BLaER1 (cell line): Measurements from ENCODE around the gene USP24.

ENCODE experiments used
- H3K27ac ChIP-seq: shearing (Covaris generic); formaldehyde crosslinking; 2 replicates; pipeline ENCODE4 v1.8.1; 2022
- H3K27me3 ChIP-seq: shearing (Covaris generic); formaldehyde crosslinking; 2 replicates; pipeline ENCODE4 v1.8.1; 2022
- H3K36me3 ChIP-seq: shearing (Covaris generic); formaldehyde crosslinking; 2 replicates; pipeline ENCODE4 v1.8.1; 2022
- H3K4me1 ChIP-seq: shearing (Covaris generic); formaldehyde crosslinking; 2 replicates; pipeline ENCODE4 v1.8.1; 2022
- H3K4me2 ChIP-seq: shearing (Covaris generic); formaldehyde crosslinking; 2 replicates; pipeline ENCODE4 v1.8.1; 2022
- H3K4me3 ChIP-seq: shearing (Covaris generic); formaldehyde crosslinking; 2 replicates; pipeline ENCODE4 v1.8.1; 2022
- H3K9ac ChIP-seq: shearing (Covaris generic); formaldehyde crosslinking; 2 replicates; pipeline ENCODE4 v1.8.1; 2022
- H3K9me3 ChIP-seq: shearing (Covaris generic); formaldehyde crosslinking; 2 replicates; pipeline ENCODE4 v1.8.1; 2022
- H4K20me1 ChIP-seq: shearing (Covaris generic); formaldehyde crosslinking; 2 replicates; pipeline ENCODE4 v1.8.1; 2022
- Cebpa-rat ChIP-seq: shearing (Covaris generic); IDR thresholded peaks from 2 replicates; pipeline ENCODE4 v1.8.1; 2022

Gene USP24

DNA sequence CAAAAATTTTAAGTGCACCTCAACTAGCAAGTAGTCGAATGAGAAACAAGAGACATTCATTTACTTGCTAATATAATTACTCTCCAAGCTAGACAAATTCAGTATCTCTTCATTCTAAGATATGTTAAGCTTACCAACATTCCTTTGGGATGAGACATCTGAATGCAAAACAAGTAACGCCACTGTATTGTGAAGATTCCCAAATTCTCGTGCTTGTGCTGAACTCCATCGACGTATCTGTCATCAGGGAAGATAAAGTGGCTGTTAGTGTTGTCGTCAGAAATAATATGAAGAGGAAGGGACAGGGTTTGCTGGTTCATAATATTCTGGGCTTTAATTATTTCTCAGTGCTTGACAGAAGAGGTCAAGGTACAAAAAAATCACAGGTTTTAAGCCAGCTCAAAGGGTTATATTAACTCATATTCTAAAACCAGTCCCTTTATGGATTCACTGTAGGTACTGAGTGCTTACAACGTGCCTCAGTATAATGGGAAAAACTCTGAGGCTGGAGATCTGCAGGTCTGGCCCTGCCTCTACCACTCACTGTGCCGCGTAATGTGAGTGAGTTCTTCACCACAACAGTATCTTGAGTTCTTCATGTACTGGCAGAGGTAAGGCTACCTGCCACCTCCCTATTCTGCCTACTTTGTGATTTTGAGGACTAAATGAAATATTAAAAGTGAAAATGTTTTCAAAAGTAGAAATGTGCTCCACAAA is 133.8 kb downstream of the USP24 start:
- Histone ChIP-seq H3K4me1 (no peaks in the 10 kb centered on the region), H3K36me3 (peaks cover 97% of the 10 kb centered on the region), H3K9ac (no peak overlapping the region), H3K27ac (no peak overlapping the region), H3K4me3 (no peak overlapping the region), H3K27me3 (no peaks in the 10 kb centered on the region), H3K9me3 (no peaks in the 10 kb centered on the region), H4K20me1 (peaks cover 4% of the 10 kb centered on the region), H3K4me2 (no peak overlapping the region)
- no peak for TF ChIP-seq Cebpa-rat

DNA sequence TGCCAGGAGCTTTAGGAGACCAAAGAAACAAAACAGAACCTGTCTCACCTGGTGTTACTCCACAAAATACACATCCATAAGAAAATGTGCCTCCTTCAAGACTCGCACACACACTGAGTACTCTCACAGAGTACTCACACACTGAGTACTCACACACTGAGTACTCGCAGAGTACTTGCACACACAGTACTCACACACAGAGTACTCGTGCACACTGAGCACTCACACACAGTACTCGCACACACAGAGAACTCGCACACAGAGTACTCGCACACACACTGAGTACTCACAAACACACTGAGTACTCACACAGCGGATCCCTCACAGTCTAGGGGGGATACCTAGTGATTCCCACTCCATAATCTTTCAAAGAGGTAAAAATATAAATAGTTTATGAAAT is 135.5 kb downstream of the USP24 start:
- Histone ChIP-seq H3K36me3 (peaks cover 97% of the 10 kb centered on the region), H4K20me1 (peaks cover 8% of the 10 kb centered on the region), H3K27me3 (no peaks in the 10 kb centered on the region), H3K9ac (no peak overlapping the region), H3K4me3 (no peak overlapping the region), H3K4me2 (no peak overlapping the region), H3K9me3 (no peaks in the 10 kb centered on the region), H3K4me1 (no peaks in the 10 kb centered on the region), H3K27ac (no peak overlapping the region)
- no peak for TF ChIP-seq Cebpa-rat

DNA sequence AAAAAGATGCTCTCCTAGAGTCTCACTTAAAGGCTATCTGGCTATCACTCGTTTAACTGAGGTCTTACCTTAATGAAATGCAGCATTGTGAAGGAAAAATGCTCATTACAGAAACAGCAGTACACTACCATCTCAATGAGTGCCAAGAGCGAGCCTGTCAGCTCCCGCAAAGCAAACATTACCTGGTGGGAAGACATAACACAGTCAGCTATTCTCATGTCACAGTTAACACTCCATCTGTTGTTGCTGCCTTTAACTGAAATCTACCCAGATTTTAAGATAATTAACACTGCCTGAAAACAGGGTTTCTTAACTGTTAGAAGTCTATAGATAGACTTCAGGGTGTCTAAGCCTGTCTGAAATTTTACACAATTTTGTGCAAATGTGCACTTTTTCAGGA is 136.7 kb downstream of the USP24 start:
- H3K36me3 ChIP-seq: peaks cover 97% of the 10 kb centered on the region

DNA sequence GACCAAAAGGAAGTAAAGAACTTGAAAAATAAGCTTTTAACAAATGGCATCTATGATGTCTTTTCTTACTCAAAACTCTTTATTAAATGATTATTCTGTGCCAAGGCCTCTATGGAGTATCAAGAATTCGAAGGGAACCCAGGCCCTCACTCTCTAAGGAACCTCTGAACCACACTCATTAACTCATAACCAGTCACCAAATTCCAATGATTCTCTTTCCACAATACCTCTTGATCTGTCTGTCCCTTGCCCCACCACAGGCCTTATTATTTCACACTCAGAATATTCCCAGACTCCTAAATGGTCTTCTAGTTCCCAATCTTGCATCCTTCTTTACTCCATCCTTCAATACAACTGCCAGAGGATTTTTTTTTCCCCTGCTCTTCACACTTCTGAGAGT is 138.8 kb downstream of the USP24 start:
- H3K4me1 ChIP-seq: no peaks in the 10 kb centered on the region
- H3K36me3 ChIP-seq: peaks cover 100% of the 10 kb centered on the region

More for the DNA sequence above, 136.7 kb downstream of the USP24 start:
- Histone ChIP-seq H3K4me2 (no peak overlapping the region), H3K27ac (no peak overlapping the region), H3K4me3 (no peak overlapping the region), H3K9me3 (no peaks in the 10 kb centered on the region), H3K9ac (no peak overlapping the region), H3K27me3 (no peaks in the 10 kb centered on the region), H4K20me1 (peaks cover 8% of the 10 kb centered on the region), H3K4me1 (no peaks in the 10 kb centered on the region)
- no peak for TF ChIP-seq Cebpa-rat

DNA sequence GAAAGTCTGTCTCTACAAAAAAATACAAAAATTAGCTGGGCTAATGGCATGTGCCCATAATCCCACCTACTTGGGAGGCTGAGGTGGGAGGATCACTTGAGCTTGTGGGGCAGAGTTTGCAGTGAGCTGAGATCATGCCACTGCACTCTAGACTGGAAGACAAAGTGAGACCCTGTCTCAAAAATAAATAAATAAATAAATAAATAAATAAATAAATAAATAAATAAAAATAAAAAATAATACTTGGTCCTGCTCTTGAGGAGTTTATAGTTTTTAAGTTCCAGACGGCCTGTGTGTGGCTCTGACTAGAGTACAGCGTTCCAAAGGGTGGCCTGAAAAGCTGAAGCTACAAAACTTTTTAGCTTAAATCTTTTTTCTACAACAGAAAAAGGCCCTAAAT is 140.7 kb downstream of the USP24 start:
- H3K4me1 ChIP-seq: no peaks in the 10 kb centered on the region
- no peaks in the 10 kb centered on the region for H3K27me3 ChIP-seq
- H3K9me3 ChIP-seq: no peaks in the 10 kb centered on the region
- H3K4me3 ChIP-seq: no peak overlapping the region
- no peak overlapping the region for H3K4me2 ChIP-seq
- H4K20me1 ChIP-seq: peaks cover 8% of the 10 kb centered on the region
- TF ChIP-seq Cebpa-rat: no peak
- peaks cover 100% of the 10 kb centered on the region for H3K36me3 ChIP-seq
- H3K9ac ChIP-seq: no peak overlapping the region
- no peak overlapping the region for H3K27ac ChIP-seq

More for the DNA sequence above, 138.8 kb downstream of the USP24 start:
- Histone ChIP-seq H3K4me3 (no peak overlapping the region), H3K4me2 (no peak overlapping the region), H3K27ac (no peak overlapping the region), H3K9ac (no peak overlapping the region), H4K20me1 (peaks cover 8% of the 10 kb centered on the region), H3K9me3 (no peaks in the 10 kb centered on the region), H3K27me3 (no peaks in the 10 kb centered on the region)
- no peak for TF ChIP-seq Cebpa-rat

DNA sequence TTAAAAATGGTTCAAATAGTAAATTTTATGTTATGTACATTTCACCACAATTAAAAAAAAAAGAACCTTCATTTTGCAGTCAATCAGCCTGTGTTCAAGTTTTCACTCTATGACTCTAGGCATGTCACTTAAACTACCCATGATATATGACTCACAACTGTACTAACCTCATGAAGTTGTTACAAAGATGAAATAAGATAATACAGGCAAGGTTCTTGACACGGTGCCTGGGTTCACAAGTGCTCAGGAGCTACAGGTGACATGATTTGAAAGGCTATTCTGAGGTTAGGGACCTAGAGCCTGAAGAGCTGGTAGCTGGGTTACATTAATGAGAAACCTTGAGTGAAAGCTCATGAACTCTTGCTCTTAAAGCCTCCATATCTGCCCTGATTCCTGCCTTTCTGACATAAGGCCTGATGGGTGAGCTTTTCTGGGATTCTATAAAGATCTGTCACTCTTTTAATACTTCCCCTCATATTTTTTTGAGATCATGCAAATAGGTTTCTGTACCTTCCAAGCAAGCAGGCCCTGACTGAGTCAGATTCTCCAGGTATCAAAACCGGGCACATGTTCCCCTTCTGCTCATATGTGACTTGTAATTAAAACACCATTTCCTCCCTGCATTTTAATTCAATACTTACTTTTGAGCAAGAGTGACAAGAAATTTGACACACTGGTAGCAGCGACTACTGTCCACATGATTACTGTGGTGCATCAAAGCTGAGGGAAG is 141.8 kb downstream of the USP24 start:
- Histone ChIP-seq H3K36me3 (peaks cover 100% of the 10 kb centered on the region), H4K20me1 (peaks cover 8% of the 10 kb centered on the region), H3K27me3 (no peaks in the 10 kb centered on the region), H3K27ac (no peak overlapping the region), H3K9ac (no peak overlapping the region), H3K9me3 (no peaks in the 10 kb centered on the region), H3K4me2 (no peak overlapping the region), H3K4me3 (no peak overlapping the region), H3K4me1 (no peaks in the 10 kb centered on the region)
- no peak for TF ChIP-seq Cebpa-rat

DNA sequence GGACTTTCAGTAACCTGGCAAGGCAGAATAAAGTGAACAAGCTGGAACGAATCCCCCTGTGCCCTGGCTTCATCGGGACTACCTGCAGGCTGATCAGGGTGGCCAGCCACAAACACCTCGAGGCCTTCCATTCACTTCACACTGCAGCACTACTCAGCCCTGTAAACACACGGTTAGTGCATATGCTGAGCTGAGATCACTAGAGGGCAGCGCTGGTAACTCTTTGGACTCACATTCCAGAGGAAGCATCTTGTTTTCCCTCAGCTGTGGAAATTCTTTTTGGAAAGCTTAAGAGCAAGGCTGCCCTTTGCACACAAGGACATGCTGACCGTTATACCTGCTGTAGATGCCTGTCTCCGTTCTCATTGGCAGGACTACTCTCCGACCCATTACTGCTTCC is 143.7 kb downstream of the USP24 start:
- Histone ChIP-seq H3K4me3 (no peak overlapping the region), H3K27ac (no peak overlapping the region), H4K20me1 (peaks cover 6% of the 10 kb centered on the region), H3K4me2 (no peak overlapping the region), H3K9ac (no peak overlapping the region), H3K27me3 (no peaks in the 10 kb centered on the region), H3K4me1 (no peaks in the 10 kb centered on the region), H3K36me3 (peaks cover 100% of the 10 kb centered on the region), H3K9me3 (no peaks in the 10 kb centered on the region)
- TF ChIP-seq Cebpa-rat: no peak

DNA sequence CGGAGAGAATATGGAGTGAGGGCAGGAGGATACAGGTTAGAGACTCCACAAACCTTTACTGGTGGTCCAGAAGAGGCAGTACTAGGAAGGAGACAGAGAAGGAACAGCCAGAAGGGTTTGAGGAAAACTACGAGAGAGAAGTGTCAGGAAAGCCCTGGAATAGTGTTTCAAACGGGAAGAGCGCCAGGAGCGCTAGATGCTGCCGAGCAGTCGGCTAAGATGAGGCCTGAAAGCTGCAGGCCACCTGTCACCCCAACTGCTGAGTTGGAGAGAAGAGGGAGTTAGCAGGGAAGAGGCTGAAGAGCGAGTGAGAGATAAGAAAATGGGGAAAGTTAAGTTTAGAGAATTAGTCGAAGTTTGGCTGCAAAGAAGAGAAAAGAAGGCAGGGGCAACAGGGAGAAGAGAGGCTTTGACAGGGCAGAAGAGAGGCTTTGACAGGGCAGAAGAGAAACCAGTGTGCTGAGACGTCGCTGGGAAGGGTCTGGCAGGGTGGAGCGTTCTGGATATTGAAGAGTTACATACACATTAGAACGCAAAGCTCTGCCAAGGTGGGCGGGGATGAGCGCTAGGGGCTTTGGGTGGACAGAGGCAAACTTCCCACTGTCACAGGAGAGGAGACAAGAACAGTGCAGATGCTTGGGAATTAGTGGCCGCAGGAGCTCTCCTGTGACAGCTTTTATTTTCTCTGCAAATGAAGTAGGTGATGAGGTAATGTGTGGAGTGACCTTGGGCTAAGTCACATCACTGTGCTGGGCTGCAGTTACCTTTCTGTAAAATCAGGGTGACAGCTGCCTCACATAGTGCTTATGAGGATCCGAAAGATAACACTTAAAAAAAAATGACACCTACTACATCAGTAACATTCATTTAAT is 144.6 kb downstream of the USP24 start:
- no peaks in the 10 kb centered on the region for H3K9me3 ChIP-seq
- H3K4me3 ChIP-seq: no peak overlapping the region
- H3K4me2 ChIP-seq: no peak overlapping the region
- H4K20me1 ChIP-seq: 0 out of 2 replicates have a peak, but pooled peaks cover under 1% of the 10 kb centered on the region
- peaks cover 99% of the 10 kb centered on the region for H3K36me3 ChIP-seq
- no peak overlapping the region for H3K9ac ChIP-seq
- H3K27ac ChIP-seq: no peak overlapping the region
- H3K4me1 ChIP-seq: no peaks in the 10 kb centered on the region
- no peak for TF ChIP-seq Cebpa-rat
- no peaks in the 10 kb centered on the region for H3K27me3 ChIP-seq

DNA sequence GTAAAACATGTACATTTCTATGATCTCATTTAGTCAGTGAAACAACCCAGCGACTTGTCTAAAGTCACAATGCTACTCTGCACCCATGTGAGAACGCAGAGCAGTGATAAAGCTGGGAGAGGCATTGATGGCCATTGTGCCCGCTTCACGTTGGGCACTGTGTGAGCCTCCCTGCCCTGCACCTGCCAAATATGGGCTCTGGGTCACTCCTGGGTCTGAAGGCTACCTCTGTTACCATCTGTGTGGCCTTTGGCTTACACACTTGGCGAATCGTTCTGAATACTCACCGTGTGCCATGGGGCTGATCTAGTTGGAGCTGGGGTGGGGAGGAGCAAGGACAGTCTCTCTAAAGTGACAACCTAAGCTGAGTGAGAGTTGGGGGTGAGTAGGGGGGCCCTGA is 145.9 kb downstream of the USP24 start:
- Histone ChIP-seq H3K4me2 (no peak overlapping the region), H3K9me3 (no peaks in the 10 kb centered on the region), H3K36me3 (peaks cover 86% of the 10 kb centered on the region), H4K20me1 (0 out of 2 replicates have a peak, but pooled peaks cover 9% of the 10 kb centered on the region), H3K27ac (no peak overlapping the region), H3K4me3 (no peak overlapping the region), H3K4me1 (peaks cover under 1% of the 10 kb centered on the region; the same call in 1 of the 2 replicates), H3K9ac (no peak overlapping the region), H3K27me3 (no peaks in the 10 kb centered on the region)
- no peak for TF ChIP-seq Cebpa-rat

DNA sequence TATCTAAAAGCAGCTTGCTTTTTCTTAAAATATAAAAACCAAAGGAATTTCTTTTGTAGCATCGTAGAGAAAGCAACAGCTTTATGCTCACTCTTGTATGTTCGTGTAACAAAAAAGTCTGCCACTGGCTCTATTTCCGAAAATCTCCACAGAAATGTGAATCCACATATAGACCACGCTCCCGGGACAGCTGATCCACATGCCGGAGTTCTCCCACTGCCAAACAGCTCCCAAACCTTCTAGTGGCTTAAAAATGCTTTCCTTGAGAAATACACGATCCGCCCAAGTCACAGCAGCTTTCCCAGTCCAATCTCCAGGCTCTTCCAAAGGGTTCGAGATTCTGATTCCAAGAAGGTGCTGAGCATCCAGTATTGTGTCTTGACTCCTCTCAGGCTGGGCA is 146.5 kb downstream of the USP24 start:
- Histone ChIP-seq H3K4me3 (no peak overlapping the region), H3K4me2 (no peak overlapping the region), H3K4me1 (peaks cover 4% of the 10 kb centered on the region; the same call in 1 of the 2 replicates), H3K27ac (no peak overlapping the region), H4K20me1 (0 out of 2 replicates have a peak, but pooled peaks cover 9% of the 10 kb centered on the region), H3K27me3 (no peaks in the 10 kb centered on the region), H3K9ac (no peak overlapping the region), H3K36me3 (peaks cover 80% of the 10 kb centered on the region), H3K9me3 (no peaks in the 10 kb centered on the region)
- no peak for TF ChIP-seq Cebpa-rat
